H1 (cell line): Measurements from ENCODE around the gene HTR3A.

Source experiments
- BRCA1 ChIP-seq: IDR thresholded peaks from 2 replicates; pipeline ENCODE4 v1.6.1; 2012; ENCODE audit warnings: low read depth, low read length, improper control_type of control experiment
- EP300 ChIP-seq, 2 experiments: IDR thresholded peaks; 1 replicate in 1 of 2; 2 replicates in 1 of 2; pipeline ENCODE4 v1.6.1; 2011 to 2012; ENCODE audit warnings: low read depth in 2 of 2, low read length in 2 of 2, mild to moderate bottlenecking in 2 of 2, borderline replicate concordance in 1 of 2, inconsistent platforms in 1 of 2, moderate library complexity in 1 of 2
- EZH2 ChIP-seq: fragments of 200-600 bp; sonication (generic); IDR thresholded peaks from 2 replicates; pipeline ENCODE4 v1.7.1; 2012; ENCODE audit warnings: low read depth, mild to moderate bottlenecking, moderate library complexity, low read length, inconsistent platforms; ENCODE audit not compliant: severe bottlenecking
- KDM5A ChIP-seq: fragments of 200-600 bp; IDR thresholded peaks from 2 replicates; pipeline ENCODE4 v1.7.1; 2012; ENCODE audit warnings: mild to moderate bottlenecking, low read length, inconsistent platforms, mixed read lengths
- POLR2AphosphoS5 ChIP-seq: IDR thresholded peaks from 2 replicates; pipeline ENCODE4 v1.6.1; 2011; ENCODE audit warnings: low read depth, low read length
- RFX5 ChIP-seq: IDR thresholded peaks from 2 replicates; pipeline ENCODE4 v1.6.1; 2011; ENCODE audit warnings: low read depth, low read length, improper control_type of control experiment, borderline replicate concordance
- RXRA ChIP-seq: IDR thresholded peaks from 2 replicates; pipeline ENCODE4 v1.6.1; 2011; ENCODE audit warnings: low read depth, mild to moderate bottlenecking, low read length, moderate library complexity; ENCODE audit not compliant: insufficient read depth
- SP2 ChIP-seq: IDR thresholded peaks from 2 replicates; pipeline ENCODE4 v1.6.1; 2012; ENCODE audit warnings: mild to moderate bottlenecking, low read length, inconsistent platforms
- SRF ChIP-seq: IDR thresholded peaks from 2 replicates; pipeline ENCODE4 v1.6.1; 2011; ENCODE audit warnings: mild to moderate bottlenecking, low read depth, low read length, moderate library complexity
- SUZ12 ChIP-seq: fragments of 200-600 bp; sonication (generic); IDR thresholded peaks from 2 replicates; pipeline ENCODE4 v1.6.1; 2012; ENCODE audit warnings: mild to moderate bottlenecking, inconsistent platforms, low read length, moderate library complexity, mixed read lengths
- YY1 ChIP-seq: IDR thresholded peaks from 2 replicates; pipeline ENCODE4 v1.6.1; 2011; ENCODE audit warnings: low read depth, mild to moderate bottlenecking, low read length
- ZNF274 ChIP-seq: IDR thresholded peaks from 2 replicates; pipeline ENCODE4 v1.7.0; 2012; ENCODE audit warnings: low read length, borderline replicate concordance; ENCODE audit errors: extremely low read depth
- TF ChIP-seq, protein P1 (sequence below), 3 experiments: IDR thresholded peaks; 1 replicate in 2 of 3; 2 replicates in 1 of 3; pipeline versions ENCODE4 v1.5.1 to v1.6.1; 2011; ENCODE audit warnings: low read length in 3 of 3, mild to moderate bottlenecking in 3 of 3, inconsistent platforms in 2 of 3, low read depth in 1 of 3, moderate library complexity in 1 of 3; ENCODE audit not compliant: insufficient read depth in 1 of 3; ENCODE audit errors: control extremely low read depth in 1 of 3

DNA sequence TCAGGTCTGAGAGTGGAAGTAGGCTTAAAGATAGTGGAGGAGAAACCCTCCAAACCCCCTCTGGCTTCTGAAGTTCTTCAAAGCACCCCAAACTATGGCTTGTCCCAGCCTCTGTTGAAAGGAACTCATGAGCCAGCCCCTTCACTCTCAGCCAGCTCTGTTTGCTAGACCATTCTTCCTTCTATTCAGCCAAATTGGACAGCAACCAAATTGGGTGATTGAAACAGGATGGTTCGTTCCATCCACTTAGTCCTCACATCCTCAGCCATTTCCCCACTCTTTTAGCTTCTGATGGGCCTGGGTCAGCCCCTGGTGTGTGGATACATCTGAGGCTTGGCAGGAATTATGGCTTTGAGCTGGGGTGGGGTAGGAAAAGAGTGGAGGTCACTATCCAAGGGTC lies 4.5 kb downstream of the HTR3A start:
- no peak for TF ChIP-seq BRCA1
- no peak for TF ChIP-seq SUZ12
- TF ChIP-seq, protein P1, sequence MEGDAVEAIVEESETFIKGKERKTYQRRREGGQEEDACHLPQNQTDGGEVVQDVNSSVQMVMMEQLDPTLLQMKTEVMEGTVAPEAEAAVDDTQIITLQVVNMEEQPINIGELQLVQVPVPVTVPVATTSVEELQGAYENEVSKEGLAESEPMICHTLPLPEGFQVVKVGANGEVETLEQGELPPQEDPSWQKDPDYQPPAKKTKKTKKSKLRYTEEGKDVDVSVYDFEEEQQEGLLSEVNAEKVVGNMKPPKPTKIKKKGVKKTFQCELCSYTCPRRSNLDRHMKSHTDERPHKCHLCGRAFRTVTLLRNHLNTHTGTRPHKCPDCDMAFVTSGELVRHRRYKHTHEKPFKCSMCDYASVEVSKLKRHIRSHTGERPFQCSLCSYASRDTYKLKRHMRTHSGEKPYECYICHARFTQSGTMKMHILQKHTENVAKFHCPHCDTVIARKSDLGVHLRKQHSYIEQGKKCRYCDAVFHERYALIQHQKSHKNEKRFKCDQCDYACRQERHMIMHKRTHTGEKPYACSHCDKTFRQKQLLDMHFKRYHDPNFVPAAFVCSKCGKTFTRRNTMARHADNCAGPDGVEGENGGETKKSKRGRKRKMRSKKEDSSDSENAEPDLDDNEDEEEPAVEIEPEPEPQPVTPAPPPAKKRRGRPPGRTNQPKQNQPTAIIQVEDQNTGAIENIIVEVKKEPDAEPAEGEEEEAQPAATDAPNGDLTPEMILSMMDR (IDR thresholded peaks at IDR 0.05; ENCODE audit: control extremely low read depth in 1 of 3, insufficient read depth in 1 of 3, low read depth in 1 of 3, low read length in 3 of 3), result no peak
- TF ChIP-seq KDM5A, result no peak
- no peak for TF ChIP-seq RFX5
- TF ChIP-seq SRF, result no peak
- TF ChIP-seq RXRA, result no peak
- no peak for TF ChIP-seq YY1
- TF ChIP-seq POLR2AphosphoS5, result no peak
- no peak for TF ChIP-seq EZH2
- TF ChIP-seq SP2, result no peak
- no peak for TF ChIP-seq EP300 (IDR thresholded peaks at IDR 0.05; ENCODE audit: borderline replicate concordance in 1 of 2, low read depth in 2 of 2, low read length in 2 of 2)
- no peak for TF ChIP-seq ZNF274
